Measurements from ENCODE around the gene ALPI. TPM values are rescaled to one million over a fixed set of nuclear protein-coding genes. Genes with fewer than 3 reads are reported as not detected.
"Not testable (repeated sequence)": the region's sequence is repeated elsewhere in the genome, so short reads cannot be mapped to it uniquely, and the experiment has no call there.

Gene ALPI
- total RNA-seq, 1 donor from 2014 or later, result not detected

DNA sequence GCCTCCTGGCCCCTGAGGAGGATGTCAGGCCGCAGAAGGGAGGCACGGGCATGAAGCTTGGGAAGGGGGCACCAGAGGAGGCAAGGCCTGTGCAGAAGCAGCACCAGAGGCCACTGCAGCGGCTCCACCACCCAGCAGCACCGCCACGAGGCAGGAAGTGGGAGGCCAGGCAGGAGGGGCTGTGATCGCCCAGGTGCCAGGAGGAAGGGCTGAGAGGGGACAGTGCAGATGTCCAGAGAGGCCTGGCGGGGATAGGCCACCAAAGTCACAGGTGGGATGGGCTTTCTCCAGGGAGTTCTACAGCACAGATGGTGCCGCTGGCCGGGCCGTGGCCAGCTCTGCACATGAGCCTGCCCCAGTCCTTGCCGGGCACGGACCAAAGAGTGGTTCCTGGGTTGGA, 6.0 kb upstream of the ALPI start:
- H3K27ac Mint-ChIP-seq (ENCODE audit: unreplicated experiment), result no peak overlapping the region
- DNase-seq, result no peak
- H3K9me3 Mint-ChIP-seq (ENCODE audit: unreplicated experiment), result peaks cover 4% of the 10 kb centered on the region
- H3K36me3 Mint-ChIP-seq (ENCODE audit: unreplicated experiment), result no peaks in the 10 kb centered on the region
- peaks cover 13% of the 10 kb centered on the region for H3K27me3 Mint-ChIP-seq (ENCODE audit: unreplicated experiment)
- H3K4me1 Mint-ChIP-seq (ENCODE audit: low read depth, unreplicated experiment), result peaks cover 3% of the 10 kb centered on the region
- H3K4me3 Mint-ChIP-seq (ENCODE audit: unreplicated experiment), result no peak overlapping the region
- TF ChIP-seq CTCF (IDR thresholded peaks at IDR 0.05; ENCODE audit: partially characterized antibody, unreplicated experiment), result no peak

DNA sequence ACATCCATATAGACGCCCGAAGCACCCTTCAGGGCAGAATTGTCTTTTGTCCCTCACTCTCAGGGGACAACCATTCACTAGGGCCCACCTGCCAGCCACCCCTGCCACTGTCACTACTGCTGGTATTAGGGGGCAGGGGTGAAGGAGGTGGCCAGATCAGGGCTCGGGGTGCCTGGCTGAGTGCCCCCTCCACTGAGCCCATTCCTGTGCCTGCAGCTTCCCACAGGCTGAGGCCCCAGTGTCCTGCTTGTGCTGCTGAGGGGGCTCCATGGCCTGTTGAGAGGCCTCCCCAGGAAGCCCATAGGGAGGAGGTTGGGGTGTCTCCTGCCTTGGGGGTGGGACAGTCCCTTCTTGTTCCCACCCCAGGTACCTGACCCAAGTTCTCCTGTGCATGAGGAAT, 4.3 kb upstream of the ALPI start:
- H3K4me3 Mint-ChIP-seq (ENCODE audit: unreplicated experiment); H3K27ac Mint-ChIP-seq (ENCODE audit: unreplicated experiment); DNase-seq; H3K4me1 Mint-ChIP-seq (ENCODE audit: low read depth, unreplicated experiment); H3K9me3 Mint-ChIP-seq (ENCODE audit: unreplicated experiment); H3K36me3 Mint-ChIP-seq (ENCODE audit: unreplicated experiment): not testable (repeated sequence)
- peaks cover 14% of the 10 kb centered on the region for H3K27me3 Mint-ChIP-seq (ENCODE audit: unreplicated experiment)

DNA sequence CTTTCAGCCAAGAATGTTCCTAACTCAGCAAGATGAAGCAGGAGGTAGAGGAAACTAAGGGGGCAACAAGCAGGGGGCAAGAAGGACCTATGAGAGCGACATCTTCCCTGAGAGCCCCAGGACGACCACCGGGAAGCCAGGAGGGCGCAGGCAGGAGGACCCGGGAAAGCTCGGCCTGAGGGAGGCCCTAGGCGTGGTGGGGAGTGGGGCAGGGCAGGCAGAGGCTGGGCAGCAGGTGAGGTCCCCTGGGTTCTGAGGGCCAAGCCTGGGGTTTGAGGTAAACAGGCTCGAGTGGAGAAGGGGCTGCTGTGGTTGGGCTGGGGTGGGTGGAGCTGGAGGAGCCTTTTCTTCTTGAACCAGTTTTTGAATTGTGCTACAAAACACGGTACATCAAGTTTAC, 1.3 kb upstream of the ALPI start:
- H3K4me1 Mint-ChIP-seq (ENCODE audit: low read depth, unreplicated experiment), result peaks cover 3% of the 10 kb centered on the region
- TF ChIP-seq CTCF (IDR thresholded peaks at IDR 0.05; ENCODE audit: partially characterized antibody, unreplicated experiment), result no peak
- peaks cover 9% of the 10 kb centered on the region for H3K27me3 Mint-ChIP-seq (ENCODE audit: unreplicated experiment)
- H3K27ac Mint-ChIP-seq (ENCODE audit: unreplicated experiment), result no peak overlapping the region
- peaks cover 4% of the 10 kb centered on the region for H3K9me3 Mint-ChIP-seq (ENCODE audit: unreplicated experiment)
- H3K36me3 Mint-ChIP-seq (ENCODE audit: unreplicated experiment), result no peaks in the 10 kb centered on the region
- DNase-seq, result no peak
- H3K4me3 Mint-ChIP-seq (ENCODE audit: unreplicated experiment), result no peak overlapping the region

- no peak for TF ChIP-seq CTCF (IDR thresholded peaks at IDR 0.05; ENCODE audit: partially characterized antibody, unreplicated experiment)
- H3K4me1 Mint-ChIP-seq (ENCODE audit: low read depth, unreplicated experiment), result no peaks in the 10 kb centered on the region
- DNase-seq, result no peak
- peaks cover 6% of the 10 kb centered on the region for H3K27me3 Mint-ChIP-seq (ENCODE audit: unreplicated experiment)
- no peaks in the 10 kb centered on the region for H3K36me3 Mint-ChIP-seq (ENCODE audit: unreplicated experiment)
- H3K27ac Mint-ChIP-seq (ENCODE audit: unreplicated experiment), result no peak overlapping the region
- peaks cover 4% of the 10 kb centered on the region for H3K9me3 Mint-ChIP-seq (ENCODE audit: unreplicated experiment)
- no peak overlapping the region for H3K4me3 Mint-ChIP-seq (ENCODE audit: unreplicated experiment)
Observed at GRCh38 chr2:232456296-232457120, 555 bp downstream of the ALPI start.

GRCh38 chr2:232457121-232458011, 1.4 kb downstream of the ALPI start:
- peaks cover 4% of the 10 kb centered on the region for H3K9me3 Mint-ChIP-seq (ENCODE audit: unreplicated experiment)
- H3K36me3 Mint-ChIP-seq (ENCODE audit: unreplicated experiment), result no peaks in the 10 kb centered on the region
- no peak for DNase-seq
- H3K4me3 Mint-ChIP-seq (ENCODE audit: unreplicated experiment), result no peak overlapping the region
- H3K27ac Mint-ChIP-seq (ENCODE audit: unreplicated experiment), result no peak overlapping the region
- no peaks in the 10 kb centered on the region for H3K4me1 Mint-ChIP-seq (ENCODE audit: low read depth, unreplicated experiment)
- TF ChIP-seq CTCF (IDR thresholded peaks at IDR 0.05; ENCODE audit: partially characterized antibody, unreplicated experiment), result no peak
- peaks cover 6% of the 10 kb centered on the region for H3K27me3 Mint-ChIP-seq (ENCODE audit: unreplicated experiment)

All from glutamatergic neuron (in vitro differentiated cells).